GM12878 (cell line): Measurements from ENCODE around the gene RAD51B.
A peak's percentile ranks its signal among the peaks of the same experiment; 100 is the strongest.

Experiments
- BHLHE40 ChIP-seq, 2 experiments: fragments of 450-650 bp in 1 of 2; IDR thresholded peaks; 2 replicates each; pipeline ENCODE4 v1.6.1; 2011 to 2017; ENCODE audit warnings: low read depth in 2 of 2, borderline replicate concordance in 1 of 2, improper control_type of control experiment in 1 of 2, low read length in 1 of 2, mild to moderate bottlenecking in 1 of 2
- EED ChIP-seq: sonication (generic); IDR thresholded peaks from 2 replicates; pipeline ENCODE4 v1.6.1; 2016; ENCODE audit warnings: antibody characterized with exemption, low read depth
- ESRRA ChIP-seq: IDR thresholded peaks from 2 replicates; pipeline ENCODE4 v1.6.1; 2012; ENCODE audit warnings: mild to moderate bottlenecking, low read length, improper control_type of control experiment
- EZH2 ChIP-seq: IDR thresholded peaks from 2 replicates; pipeline ENCODE4 v1.6.1; 2012; ENCODE audit warnings: low read depth, mild to moderate bottlenecking, control low read depth, inconsistent platforms, low read length, borderline replicate concordance; ENCODE audit not compliant: control insufficient read depth
- FOS ChIP-seq: IDR thresholded peaks from 3 replicates; pipeline ENCODE4 v1.6.1; 2011; ENCODE audit warnings: borderline replicate concordance; ENCODE audit not compliant: insufficient read length; ENCODE audit errors: extremely low read depth
- HDAC6 ChIP-seq: fragments of 200-600 bp; sonication (generic); IDR thresholded peaks from one replicate; pipeline ENCODE4 v1.8.0; 2017; ENCODE audit warnings: antibody characterized with exemption; ENCODE audit not compliant: unreplicated experiment
- POLR2AphosphoS5 ChIP-seq: IDR thresholded peaks from 2 replicates; pipeline ENCODE4 v1.6.1; 2011; ENCODE audit warnings: mild to moderate bottlenecking, low read length, inconsistent platforms
- SIN3A ChIP-seq: IDR thresholded peaks from 2 replicates; pipeline ENCODE4 v1.6.1; 2012; ENCODE audit warnings: low read depth, low read length, improper control_type of control experiment
- TF ChIP-seq, protein P1 (sequence below), 3 experiments: IDR thresholded peaks in 2 of 3; conservative IDR thresholded peaks in 1 of 3; 2 replicates each; pipeline ENCODE4 v1.5.1; 2011; ENCODE audit warnings: low read depth in 3 of 3, low read length in 3 of 3, mild to moderate bottlenecking in 3 of 3, control low read depth in 2 of 3, moderate library complexity in 2 of 3, inconsistent platforms in 1 of 3, mixed read lengths in 1 of 3; ENCODE audit not compliant: control insufficient read depth in 2 of 3, insufficient read depth in 1 of 3; ENCODE audit errors: extremely low read depth in 1 of 3
- TF ChIP-seq, protein P2 (sequence below): fragments of 450-650 bp; IDR thresholded peaks from 2 replicates; pipeline ENCODE4 v1.6.1; 2016; ENCODE audit warnings: mild to moderate bottlenecking

DNA sequence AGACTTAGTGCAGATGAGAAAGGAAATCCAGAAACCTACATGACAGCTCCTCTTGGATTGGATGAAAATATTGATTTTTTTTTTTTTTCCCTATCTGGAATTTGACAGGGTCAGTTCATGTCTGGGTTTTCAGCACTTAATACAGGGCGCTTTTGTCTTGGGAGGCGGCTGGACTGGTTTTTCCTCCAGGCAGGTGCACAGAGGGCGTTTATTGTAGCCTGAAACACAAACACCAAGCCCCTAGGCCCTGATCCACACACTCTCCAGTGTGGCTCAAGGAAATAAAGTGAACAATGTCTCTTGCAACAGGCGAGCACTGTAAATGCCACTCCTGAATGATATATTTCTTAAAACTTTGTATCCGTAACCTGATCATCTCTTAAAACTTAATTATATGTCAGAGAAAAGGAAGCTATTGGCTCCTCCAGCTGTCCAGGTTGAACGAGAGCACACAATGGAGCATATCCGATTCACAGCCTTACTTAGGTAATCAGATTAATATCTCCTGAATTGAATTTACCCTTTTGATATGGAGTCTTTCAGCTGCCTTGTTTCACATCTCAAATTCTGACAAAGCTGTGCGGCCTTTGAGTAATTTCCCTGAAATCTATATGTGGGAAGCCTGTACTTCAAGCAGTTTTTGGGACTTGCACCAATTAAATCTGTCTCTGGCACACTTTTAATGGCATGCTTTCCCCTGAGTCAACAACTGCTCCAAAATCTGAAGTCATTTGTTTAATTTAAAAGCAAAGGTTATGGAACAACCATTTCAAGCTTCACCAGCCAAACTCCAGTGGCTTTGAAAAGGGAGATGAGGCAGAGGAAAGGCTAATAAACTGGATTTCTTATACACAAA, 487.6 kb downstream of the RAD51B start:
- TF ChIP-seq EED (no peak), EZH2 (no peak), SIN3A (no peak), HDAC6 (no peak), ESRRA (no peak), POLR2AphosphoS5 (peak; percentile 61), BHLHE40 (IDR thresholded peaks at IDR 0.05; ENCODE audit: borderline replicate concordance in 1 of 2, low read depth in 2 of 2, low read length in 1 of 2) (no peak), FOS (no peak)
- TF ChIP-seq, protein P1, sequence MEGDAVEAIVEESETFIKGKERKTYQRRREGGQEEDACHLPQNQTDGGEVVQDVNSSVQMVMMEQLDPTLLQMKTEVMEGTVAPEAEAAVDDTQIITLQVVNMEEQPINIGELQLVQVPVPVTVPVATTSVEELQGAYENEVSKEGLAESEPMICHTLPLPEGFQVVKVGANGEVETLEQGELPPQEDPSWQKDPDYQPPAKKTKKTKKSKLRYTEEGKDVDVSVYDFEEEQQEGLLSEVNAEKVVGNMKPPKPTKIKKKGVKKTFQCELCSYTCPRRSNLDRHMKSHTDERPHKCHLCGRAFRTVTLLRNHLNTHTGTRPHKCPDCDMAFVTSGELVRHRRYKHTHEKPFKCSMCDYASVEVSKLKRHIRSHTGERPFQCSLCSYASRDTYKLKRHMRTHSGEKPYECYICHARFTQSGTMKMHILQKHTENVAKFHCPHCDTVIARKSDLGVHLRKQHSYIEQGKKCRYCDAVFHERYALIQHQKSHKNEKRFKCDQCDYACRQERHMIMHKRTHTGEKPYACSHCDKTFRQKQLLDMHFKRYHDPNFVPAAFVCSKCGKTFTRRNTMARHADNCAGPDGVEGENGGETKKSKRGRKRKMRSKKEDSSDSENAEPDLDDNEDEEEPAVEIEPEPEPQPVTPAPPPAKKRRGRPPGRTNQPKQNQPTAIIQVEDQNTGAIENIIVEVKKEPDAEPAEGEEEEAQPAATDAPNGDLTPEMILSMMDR (IDR thresholded peaks at IDR 0.05 in 2 of 3, conservative IDR thresholded peaks at IDR 0.05 in 1 of 3; ENCODE audit: control insufficient read depth in 2 of 3, extremely low read depth in 1 of 3, insufficient read depth in 1 of 3, low read depth in 3 of 3, low read length in 3 of 3), result no peak
- TF ChIP-seq, protein P2, sequence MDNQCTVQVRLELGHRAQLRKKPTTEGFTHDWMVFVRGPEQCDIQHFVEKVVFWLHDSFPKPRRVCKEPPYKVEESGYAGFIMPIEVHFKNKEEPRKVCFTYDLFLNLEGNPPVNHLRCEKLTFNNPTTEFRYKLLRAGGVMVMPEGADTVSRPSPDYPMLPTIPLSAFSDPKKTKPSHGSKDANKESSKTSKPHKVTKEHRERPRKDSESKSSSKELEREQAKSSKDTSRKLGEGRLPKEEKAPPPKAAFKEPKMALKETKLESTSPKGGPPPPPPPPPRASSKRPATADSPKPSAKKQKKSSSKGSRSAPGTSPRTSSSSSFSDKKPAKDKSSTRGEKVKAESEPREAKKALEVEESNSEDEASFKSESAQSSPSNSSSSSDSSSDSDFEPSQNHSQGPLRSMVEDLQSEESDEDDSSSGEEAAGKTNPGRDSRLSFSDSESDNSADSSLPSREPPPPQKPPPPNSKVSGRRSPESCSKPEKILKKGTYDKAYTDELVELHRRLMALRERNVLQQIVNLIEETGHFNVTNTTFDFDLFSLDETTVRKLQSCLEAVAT, result 0 out of 2 replicates have a peak, but pooled peaks have one; percentile 1
